GM21367 (cell line): ENCODE measurements around the gene TTC19.

Experiments used
- ATAC-seq: cut with Tn5 transposase; IDR thresholded peaks from one replicate; pipeline ENCODE4 v1.9.1; 2021; ENCODE audit not compliant: unreplicated experiment

The TTC19 gene, protein sequence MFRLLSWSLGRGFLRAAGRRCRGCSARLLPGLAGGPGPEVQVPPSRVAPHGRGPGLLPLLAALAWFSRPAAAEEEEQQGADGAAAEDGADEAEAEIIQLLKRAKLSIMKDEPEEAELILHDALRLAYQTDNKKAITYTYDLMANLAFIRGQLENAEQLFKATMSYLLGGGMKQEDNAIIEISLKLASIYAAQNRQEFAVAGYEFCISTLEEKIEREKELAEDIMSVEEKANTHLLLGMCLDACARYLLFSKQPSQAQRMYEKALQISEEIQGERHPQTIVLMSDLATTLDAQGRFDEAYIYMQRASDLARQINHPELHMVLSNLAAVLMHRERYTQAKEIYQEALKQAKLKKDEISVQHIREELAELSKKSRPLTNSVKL

DNA sequence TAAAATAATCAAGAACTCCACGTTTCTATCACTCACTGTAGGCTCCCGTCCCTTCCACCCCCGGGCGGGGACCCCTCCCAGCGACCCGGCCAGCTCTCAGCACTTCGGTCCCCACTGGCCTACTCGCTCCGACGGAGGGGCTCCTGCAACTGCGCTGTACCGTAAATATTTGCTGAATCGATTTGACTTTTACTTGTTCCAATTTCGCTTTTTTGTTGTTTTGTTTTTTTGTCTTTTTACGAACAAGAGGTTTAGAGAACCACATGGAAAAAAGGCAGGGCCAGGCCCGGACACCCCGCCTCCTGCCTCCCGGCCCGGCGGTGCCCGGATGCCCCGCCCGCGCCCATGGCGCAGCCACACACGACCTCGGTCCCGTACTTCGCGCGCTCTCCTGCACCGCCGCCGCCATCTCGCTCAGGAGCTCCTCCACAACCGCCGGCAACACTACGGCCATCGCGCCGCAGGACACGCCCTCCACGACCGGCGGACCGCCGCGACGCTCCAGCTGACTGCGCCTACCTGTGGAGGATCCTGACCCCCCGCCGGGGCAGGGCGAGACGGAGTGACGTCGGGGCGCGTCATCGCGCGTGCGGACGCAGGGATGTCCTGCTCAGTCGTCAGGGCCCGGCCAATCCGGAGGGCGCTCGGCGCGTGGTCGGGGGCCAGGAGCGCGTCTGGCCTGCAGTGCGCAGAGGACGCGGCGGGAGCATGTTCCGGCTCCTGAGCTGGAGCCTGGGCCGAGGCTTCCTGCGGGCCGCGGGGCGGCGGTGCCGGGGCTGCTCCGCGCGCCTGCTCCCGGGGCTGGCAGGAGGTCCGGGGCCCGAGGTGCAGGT, at the start of gene TTC19, which contains the start of gene ZSWIM7:
TTC19 (plus strand) TSS at position 684 of the 833 bp plus-strand sequence; CDS start at position 709, 25 bp downstream.
ZSWIM7 (minus strand) TSS at position 564 of the 833 bp plus-strand sequence; CDS start at position 454, 110 bp downstream.
- ATAC-seq, result peak; percentile 87

DNA sequence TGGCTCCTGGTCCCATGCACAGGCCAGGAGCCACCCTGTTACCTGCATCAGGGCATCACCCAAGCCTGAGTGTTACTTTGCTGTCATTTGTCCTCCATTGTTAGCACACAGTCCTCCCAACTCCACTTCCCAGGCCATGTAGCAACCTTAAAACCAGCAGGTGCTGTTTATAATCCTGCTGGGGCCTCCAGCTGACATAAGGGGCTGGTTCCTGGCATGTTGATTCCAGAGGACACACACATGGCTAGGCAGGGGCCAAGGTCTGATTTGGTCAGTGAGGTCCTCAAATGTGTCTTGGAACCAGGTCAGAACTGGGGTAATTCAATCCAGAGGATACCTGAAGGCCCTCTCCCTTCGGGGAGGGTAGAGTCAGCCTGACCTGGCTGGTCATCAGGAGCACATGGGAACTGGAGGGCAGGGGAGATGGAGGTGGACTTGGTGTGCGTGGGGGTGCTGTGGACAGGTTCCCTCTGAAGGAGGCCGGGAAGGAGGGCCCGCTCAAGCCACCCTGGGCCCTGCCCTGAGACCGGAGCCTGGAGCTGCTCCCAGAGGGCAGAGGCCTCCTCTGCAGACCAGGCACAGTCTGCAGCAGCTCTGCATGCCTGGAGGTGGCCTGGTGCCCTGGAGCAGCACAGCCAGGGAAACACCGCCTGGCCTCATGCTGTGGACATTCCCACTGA, 48.1 kb upstream of the TTC19 start:
- no peak for ATAC-seq

DNA sequence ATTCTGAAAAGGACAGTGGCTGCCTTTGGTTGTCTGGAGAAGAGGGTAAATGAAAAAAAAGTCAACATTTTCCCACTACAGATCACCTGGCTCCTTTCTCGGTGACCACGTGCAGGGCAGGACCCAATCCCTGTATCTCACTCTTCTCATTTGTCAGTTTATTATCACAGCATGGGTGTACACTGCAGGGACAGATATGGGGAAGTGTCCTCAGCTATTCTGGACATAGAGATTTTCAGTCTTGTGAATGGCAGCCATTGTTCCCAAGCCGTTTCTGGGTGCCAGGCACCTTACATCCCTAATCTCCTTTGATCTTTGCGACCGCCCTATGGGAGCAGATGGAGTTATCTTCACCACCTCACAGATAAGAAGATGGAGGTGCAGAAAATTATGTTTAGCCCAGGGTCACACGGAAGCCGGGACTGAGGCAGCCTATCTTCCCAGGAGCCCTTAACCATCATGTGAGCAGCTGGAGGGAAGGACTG, 47.5 kb upstream of the TTC19 start:
- ATAC-seq, result no peak

DNA sequence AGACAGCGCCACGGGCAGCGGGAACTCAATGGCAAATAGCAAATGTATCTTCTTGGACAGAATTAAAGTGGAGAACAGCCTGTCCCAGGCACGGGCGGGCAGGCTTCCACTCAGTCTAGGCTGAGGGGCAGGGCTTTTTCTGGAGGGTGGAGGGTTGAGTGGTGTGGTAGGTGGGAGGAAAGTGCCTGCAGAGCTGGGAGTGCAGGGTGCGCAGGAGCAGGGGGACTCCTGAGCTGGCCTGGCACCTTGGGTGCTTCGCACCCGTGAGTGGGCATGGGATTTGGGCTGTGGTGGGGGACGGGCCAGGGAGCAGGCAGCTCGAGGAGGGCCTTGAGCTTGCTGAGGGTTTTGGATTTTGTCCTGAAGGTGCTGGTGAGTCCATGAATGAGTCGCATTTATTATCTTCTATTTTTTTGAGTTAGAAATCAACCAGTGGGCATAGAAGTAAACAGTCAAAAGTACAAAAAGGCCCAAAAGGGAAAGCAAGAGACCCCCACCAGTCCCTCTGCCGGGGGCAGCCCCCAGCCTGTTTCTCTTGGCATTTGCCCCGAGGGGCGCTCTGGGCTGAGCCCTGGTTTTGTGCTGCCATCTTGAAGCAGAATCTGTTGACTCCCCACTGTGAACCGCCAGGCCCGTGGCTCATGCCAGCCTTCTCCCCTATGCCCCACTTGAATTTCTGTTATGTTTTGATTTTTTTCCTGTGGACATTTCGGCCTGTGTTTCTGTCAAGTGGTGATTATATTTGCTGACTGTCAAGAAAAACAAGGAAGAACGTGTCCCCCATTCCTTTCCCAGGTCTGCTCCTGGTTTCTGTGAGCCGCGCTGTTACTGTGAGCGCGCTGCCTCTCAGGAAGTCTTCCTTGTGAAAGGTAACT, 46.5 kb upstream of the TTC19 start:
- ATAC-seq, result no peak

DNA sequence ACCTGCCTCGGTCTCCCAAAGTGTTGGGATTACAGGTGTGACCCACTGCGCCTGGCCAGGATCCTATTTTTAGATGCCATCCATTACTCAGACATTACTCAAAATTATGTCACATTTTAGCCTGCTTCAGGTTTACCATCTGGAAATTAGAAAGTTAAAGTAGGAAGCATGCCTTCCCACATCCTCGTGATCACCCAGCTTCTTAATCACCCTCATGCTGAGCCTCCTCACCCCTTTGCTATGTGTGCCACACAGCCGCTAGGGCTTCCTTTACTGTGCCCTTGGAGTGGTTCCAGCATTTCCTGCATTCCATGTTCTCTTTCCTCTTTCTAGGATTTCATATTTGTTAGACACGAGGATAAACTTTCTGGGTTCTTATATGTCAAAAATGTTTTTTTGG, 45.4 kb upstream of the TTC19 start:
- no peak for ATAC-seq

DNA sequence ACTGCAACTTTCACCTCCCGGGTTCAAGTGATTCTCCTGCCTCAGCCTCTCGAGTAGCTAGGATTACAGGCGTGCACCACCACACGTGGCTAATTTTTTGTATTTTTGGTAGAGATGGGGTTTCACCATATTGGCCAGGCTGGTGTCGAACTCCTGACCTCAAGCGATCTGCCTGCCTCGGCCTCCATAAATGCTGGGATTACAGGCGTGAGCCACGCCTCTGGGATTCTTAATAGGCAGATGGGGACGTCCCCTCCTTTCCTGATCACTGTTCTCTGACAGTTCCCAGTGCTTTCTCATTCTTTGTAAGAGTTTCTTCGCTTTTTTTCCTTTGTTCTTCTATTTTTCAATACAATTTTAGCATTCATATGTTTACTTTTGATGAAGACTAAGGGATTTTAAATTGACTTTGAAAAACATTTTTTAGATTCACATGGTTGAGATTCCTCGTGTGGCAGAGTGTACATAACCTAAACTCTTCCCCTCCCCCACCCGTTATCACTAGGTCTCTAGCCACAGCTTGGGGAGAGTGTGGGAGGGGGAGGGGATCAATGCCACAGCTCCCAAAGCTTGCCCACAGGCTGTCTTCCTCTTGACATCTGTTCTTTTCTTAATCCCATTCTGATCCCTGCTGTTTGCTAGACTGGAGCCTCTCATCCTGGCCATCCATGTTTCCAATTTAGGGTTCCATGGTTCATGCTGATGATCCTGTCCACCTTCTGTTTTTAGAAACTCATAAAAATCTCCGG, 43.7 kb upstream of the TTC19 start:
- no peak for ATAC-seq

DNA sequence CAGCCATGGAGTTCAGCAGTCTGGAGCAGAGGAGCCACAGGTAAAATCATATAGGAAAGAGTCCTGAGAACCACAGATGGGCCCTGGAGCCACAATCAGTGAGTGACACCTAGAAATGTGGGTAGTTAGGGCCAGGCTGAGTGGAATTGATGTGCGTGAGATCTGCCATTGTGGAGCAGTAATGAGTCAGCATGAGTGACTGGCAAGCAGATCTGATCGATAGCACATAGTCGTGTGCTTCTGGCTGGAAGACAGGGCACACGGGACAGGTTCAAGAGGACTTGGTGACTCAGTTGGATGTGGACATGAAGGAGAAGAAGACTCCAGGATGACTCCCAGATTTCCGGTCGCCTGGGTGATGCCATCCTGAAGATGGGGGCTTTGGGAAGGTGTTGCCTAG, 42.4 kb upstream of the TTC19 start:
- ATAC-seq, result no peak

DNA sequence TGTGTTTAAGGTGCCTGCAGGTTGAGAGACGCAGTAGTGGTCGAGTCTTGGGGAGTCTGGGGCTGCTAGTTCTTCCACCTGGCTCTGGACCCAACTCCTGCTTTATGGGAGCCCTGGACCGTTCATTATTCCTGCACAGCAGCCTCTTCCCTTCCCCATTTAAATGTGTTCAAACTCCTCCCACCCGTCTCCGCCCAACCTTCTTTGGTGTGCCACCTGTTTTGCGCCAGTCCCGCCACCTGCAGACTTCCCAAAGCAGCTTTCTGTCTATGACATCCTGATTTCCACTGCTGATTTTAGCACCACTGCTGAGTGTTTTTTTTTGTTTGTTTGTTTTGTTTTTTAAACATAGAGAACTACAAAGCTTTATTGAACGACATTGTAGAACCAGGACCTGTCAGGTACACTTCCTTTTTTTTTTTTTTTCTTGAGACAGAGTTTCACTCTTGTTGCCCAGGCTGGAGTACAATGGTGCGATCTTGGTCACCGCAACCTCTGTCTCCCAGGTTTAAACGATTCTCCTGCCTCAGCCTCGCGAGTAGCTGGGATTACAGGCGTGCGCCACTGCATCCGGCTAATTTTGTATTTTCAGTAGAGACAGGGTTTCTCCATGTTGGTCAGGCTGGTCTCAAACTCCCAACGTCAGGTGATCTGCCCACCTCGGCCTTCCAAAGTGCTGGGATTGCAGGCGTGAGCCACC, 41.9 kb upstream of the TTC19 start:
- no peak for ATAC-seq

DNA sequence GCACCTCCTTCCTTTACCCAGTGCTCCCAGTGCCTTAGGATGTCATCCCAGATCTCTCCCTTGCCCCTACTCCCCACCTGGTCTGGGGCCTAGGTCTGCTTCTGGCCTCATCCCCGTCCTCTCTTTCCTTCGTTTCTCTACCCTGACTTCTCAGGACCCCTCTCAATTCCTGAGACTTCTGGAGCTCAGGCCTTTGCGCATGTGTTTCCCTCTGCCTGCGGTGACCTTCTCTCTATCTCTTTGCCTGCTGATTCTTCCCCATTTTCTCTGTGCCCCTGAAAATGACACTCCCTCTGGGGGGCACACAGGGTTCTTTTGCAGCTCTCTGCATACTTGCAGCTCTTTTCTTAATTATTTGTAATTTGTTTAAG, 41.2 kb upstream of the TTC19 start:
- ATAC-seq, result no peak

DNA sequence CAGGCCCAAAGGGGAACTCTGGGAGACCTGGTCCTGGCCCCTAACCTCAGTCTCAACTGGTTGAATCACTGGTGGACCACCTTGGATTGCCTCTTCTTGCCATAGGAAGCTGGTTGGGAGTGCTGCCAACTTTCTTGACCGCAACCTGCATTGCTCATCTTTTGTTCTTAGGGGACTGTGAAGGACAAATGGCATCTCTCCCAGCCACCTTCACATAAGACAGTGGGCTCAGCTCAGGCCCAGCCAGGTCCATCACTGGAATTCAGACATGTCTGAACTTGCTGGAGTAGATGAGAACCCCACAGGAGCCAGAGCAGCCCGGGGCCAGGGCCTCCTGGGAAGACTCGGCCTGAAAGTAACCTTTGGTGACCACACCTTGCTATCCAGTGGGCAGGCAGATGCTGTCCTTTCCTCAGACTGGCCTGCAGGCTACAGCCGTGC, 35.9 kb upstream of the TTC19 start:
- ATAC-seq, result no peak

DNA sequence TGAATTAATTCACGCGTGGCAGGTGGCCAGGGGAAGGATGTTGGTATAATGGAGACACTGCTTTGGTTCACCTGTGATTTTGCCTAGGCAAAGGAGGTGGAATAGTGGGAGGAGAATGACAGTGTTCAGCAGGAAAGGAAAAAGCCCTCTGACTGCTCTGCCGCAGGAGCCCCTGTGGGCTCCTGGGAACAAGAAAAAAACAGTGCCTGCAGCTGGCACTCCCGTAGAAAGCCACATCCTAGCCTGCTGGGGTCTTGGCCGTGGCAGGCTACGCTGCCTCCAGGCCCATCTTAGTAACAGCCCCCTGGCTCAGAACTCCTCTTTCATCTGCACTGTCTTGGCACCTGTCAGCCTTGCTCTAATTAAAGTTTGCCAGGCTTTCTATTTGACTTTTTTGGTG, 34.1 kb upstream of the TTC19 start:
- ATAC-seq, result no peak

DNA sequence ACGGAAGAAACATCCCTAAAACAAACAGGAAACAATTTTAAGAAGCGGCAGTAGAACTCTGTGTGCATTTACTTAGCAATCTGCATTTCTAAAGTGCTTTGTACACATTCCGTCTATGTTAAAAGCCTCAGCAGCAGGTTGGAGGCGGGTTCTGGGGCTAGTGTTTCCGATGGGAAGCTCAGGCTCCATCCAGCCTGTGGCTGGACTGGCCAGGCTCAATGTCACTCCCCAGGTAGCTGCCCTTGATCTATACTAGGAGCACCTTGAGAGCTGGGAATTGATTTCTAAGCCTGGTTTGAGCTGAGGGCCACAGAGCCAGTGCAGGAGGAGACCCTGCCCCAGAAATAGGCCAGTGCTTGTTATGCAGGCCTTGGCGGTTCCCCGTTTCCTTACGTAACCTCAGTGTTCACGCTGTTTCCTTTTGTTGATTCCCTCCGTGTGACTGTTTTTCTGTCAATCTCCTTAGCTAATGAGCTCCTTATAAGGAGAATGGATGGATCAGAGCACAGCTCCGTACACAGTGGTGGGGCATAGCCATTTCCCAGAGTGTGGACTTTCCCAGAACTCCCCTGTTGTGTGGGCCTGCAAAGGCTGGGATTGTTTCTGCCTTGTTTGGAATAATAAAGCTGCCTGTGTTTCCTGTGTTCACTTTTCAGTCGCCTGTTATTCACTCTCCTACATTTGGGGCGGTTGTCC, 33.3 kb upstream of the TTC19 start:
- no peak for ATAC-seq

DNA sequence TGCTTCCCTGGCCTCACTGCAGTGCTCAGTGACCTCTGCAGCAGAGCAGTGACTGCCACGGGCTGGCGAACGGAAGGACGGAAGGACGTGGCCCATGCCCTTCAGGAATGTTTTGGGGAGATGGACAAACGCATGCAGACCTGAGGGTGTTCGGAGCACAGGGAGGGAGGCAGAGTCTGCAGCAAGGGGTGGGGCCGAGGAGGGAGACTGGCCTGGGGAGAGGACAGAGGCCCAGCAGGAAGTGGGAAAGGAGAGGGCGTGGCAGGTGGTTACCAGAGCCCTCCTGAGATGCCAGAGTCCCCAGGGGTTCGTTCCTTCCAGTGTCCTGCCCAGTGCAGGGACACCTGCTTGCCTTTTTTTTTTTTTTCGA, 32.8 kb upstream of the TTC19 start:
- ATAC-seq, result no peak

DNA sequence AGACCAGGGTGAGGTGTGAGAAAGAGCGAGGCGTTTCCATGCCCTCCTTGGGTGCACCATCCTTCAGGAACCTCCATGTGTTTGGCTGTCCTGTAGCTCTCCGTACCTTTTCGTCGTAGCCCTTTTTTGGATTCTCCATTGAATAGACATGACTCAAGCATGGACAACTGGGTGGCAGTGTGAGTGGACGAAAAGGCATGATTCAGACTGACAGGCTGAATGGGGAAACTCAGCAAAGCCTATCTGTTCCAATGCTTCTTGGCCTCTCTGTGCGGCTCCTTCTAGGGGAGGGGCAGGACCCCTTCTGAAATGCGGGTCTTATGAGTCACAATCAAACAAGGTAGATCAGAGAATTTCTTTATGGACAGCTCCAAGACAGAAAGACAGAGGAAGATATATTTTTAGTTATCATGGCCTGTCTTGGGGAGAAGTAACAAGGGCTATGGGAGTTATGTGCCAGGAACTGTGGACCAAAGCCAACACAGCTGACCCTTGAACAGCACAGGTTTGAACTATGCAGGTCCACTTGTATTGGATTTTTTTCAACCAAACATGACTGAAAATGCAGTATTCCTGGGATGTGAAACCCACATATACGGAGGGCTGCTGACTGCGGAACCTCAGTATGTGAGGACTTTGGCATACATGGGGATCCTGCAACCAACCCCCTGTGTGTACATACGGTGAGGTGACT, 31.8 kb upstream of the TTC19 start:
- no peak for ATAC-seq

DNA sequence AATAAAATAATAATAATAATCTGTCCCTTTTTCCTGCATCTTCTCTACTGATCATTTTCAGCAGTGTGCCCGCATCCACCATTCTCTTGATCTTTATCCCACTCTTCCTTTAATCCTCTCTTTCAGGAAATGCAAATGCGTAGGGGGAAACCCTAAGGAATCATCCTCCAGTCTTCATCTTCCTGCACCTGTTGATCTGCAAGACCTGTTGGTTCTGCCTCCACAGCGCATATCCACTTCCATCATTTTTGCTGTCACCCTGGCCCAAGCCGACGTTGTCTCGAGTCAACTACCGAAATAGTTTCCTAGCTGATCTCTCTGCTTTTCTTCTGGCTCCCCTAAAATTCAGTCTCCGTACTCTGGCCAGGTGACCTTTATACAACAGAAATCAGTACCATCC, 30.2 kb upstream of the TTC19 start:
- no peak for ATAC-seq

DNA sequence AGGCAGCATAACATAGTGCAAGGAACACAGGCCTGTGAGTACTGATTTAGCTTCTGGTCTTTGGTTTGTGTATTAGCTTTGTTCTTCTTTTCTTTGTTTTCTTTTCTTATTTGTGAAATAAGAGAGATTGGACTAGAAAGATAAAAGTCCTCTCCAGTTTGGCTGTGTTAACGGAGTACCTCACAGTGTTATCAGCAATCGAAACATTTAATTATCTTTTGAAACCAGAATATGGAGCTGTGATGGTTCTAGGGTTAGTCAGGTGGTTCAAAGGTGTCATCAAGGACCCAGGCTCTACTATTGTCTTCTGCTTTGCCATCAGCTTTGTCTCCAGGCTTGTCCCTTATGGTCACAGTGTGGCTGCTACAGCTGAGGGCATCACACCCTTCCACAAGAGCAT, 29.1 kb upstream of the TTC19 start:
- no peak for ATAC-seq

DNA sequence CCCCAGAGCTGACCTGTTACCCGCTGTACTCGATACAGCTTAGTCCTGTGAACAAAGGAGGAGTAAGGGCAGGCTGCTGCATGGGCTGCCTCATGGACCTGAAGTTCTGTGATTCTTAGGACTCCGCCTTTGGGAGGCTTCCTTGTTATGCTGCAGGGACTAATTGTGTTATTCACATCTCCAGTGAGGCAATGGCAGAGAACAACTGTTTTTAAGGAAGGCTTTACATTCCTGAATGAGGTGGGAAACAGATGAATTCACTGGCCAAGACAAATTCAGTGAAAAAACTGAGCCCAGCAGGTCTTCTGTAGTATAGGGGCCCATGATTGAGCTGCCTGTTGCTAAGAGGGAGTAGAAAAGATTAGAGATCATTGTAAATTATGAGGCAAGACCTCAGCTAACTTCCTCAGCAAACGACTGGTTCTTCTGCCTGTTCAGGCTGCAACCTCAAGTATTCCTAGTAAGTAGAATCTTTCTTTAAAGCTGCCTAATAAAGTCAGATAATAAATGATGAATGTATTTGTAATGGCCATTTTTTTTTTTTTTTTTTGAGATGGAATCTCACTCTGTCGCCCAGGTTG, 28.4 kb upstream of the TTC19 start:
- ATAC-seq, result no peak

DNA sequence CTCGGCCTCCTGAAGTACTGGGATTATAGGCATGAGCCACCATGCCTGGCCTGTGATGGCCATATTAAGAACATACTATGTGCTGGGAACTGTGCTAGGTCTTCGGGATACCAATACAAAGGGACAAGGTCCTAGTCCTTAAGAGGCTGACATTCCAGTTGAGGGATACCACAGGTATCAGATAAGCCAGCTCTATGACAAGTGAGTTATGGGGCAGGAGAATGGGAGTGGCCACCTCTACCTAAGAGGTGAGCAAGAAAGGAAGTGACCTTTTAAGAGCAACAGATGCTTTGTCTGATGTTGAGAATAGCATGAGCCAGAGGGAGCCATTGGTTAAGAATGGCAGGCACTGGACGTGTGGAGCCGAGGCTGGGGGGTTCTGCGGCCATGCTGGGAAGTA, 27.7 kb upstream of the TTC19 start:
- no peak for ATAC-seq
